Measurements from ENCODE around the gene GSTM4.

The GSTM4 gene

GRCh38 chr1:109623601-109624161, 32.2 kb upstream of the GSTM4 start:
- no peak for DNase-seq (ENCODE audit: low read depth in 1 of 2, low spot score in 1 of 2)
- H3K27ac ChIP-seq (replicated peaks) = peak overlapping the region; percentile 90

GRCh38 chr1:109624201-109625010, 31.5 kb upstream of the GSTM4 start:
- peak in 1 of 2 experiments; percentile 79 for DNase-seq (ENCODE audit: low read depth in 1 of 2, low spot score in 1 of 2)
- H3K4me3 ChIP-seq (replicated peaks; ENCODE audit: insufficient read depth, low read length) = no peak overlapping the region
- TF ChIP-seq POLR2AphosphoS5 (IDR thresholded peaks at IDR 0.05; ENCODE audit: low read depth) = no peak
- no peak for TF ChIP-seq GABPA (IDR thresholded peaks at IDR 0.05; ENCODE audit: low read depth)
- no peak for TF ChIP-seq REST (IDR thresholded peaks at IDR 0.05; ENCODE audit: insufficient replicate concordance, low read depth)
- peak; percentile 93 for TF ChIP-seq SPI1 (IDR thresholded peaks at IDR 0.05; ENCODE audit: borderline replicate concordance, low read depth)
- no peak for TF ChIP-seq CTCF (IDR thresholded peaks at IDR 0.05; ENCODE audit: insufficient read depth, low read length)
- H3K27ac ChIP-seq (replicated peaks) = peak overlapping the region; percentile 90
- H3K27me3 ChIP-seq (ENCODE audit: insufficient read depth, poor library complexity, severe bottlenecking) = no peaks in the 10 kb centered on the region

More at GRCh38 chr1:109623601-109624161, 32.2 kb upstream of the GSTM4 start:
- 0 out of 2 replicates have a peak, but pooled peaks have one; percentile 20 for TF ChIP-seq POLR2AphosphoS5 (IDR thresholded peaks at IDR 0.05; ENCODE audit: low read depth)
- no peak for TF ChIP-seq REST (IDR thresholded peaks at IDR 0.05; ENCODE audit: insufficient replicate concordance, low read depth)
- no peak for TF ChIP-seq SPI1 (IDR thresholded peaks at IDR 0.05; ENCODE audit: borderline replicate concordance, low read depth)
- no peak for TF ChIP-seq CTCF (IDR thresholded peaks at IDR 0.05; ENCODE audit: insufficient read depth, low read length)
- Histone ChIP-seq H3K27me3 (ENCODE audit: insufficient read depth, poor library complexity, severe bottlenecking) (no peaks in the 10 kb centered on the region), H3K4me3 (replicated peaks; ENCODE audit: insufficient read depth, low read length) (no peak overlapping the region)

- no peak overlapping the region for H3K27ac ChIP-seq (replicated peaks)
- no peak overlapping the region for H3K4me3 ChIP-seq (replicated peaks; ENCODE audit: insufficient read depth, low read length)
- no peaks in the 10 kb centered on the region for H3K27me3 ChIP-seq (ENCODE audit: insufficient read depth, poor library complexity, severe bottlenecking)
- no peak for DNase-seq (ENCODE audit: low read depth in 1 of 2, low spot score in 1 of 2)
- TF ChIP-seq GABPA (IDR thresholded peaks at IDR 0.05; ENCODE audit: low read depth) (no peak), SPI1 (IDR thresholded peaks at IDR 0.05; ENCODE audit: borderline replicate concordance, low read depth) (no peak), REST (IDR thresholded peaks at IDR 0.05; ENCODE audit: insufficient replicate concordance, low read depth) (no peak), POLR2AphosphoS5 (IDR thresholded peaks at IDR 0.05; ENCODE audit: low read depth) (no peak), CTCF (IDR thresholded peaks at IDR 0.05; ENCODE audit: insufficient read depth, low read length) (no peak)
Observed at GRCh38 chr1:109625176-109625575, 30.7 kb upstream of the GSTM4 start.
